ENCODE results near the gene CCDC40. TPM values are rescaled to one million over a fixed set of nuclear protein-coding genes. Genes with fewer than 3 reads are reported as not detected.
A peak's percentile ranks its signal among the peaks of the same experiment; 100 is the strongest.

The CCDC40 gene
- total RNA-seq, 1 experiment from 2014 or later: 0.59 TPM

DNA sequence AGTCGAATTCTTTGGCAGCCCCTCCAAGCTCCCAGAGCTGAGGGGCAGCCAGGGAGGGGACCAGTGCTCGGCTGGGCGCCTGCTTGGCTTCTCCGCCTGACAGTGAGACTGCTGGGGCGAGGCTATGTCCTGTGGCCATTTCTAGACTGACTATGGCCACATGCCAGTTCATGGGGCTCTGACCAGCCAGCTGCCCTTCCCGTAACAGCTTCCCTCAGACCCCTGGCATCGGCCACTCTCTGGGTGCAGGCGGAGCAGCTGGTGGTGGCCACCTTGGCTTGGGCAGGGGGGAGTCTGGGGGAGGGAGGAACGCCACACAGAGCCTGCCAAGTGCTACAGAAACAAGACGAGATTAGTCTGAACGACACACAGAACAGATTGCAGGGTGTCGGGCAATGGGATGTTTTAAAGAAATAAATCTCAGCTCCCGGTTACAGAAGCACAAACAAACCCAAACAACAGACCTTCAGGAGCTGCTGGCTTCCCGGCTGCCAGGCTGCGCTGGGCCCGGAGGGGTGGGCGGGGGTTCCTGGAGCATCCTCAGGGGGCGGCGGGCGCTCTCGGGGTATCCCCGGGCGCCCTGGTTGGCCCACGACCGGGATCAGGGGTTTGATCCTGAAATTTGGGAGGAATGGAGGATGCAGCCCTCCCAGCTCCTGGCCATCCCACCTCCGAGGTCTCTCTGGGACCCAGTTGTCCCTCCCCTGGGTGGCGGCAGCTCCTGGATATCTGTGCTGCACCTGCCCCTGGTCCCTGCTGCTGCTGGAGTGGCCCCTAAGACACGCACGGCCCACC, 35.3 kb upstream of the CCDC40 start:
- no peak for DNase-seq (ENCODE audit: low spot score)

DNA sequence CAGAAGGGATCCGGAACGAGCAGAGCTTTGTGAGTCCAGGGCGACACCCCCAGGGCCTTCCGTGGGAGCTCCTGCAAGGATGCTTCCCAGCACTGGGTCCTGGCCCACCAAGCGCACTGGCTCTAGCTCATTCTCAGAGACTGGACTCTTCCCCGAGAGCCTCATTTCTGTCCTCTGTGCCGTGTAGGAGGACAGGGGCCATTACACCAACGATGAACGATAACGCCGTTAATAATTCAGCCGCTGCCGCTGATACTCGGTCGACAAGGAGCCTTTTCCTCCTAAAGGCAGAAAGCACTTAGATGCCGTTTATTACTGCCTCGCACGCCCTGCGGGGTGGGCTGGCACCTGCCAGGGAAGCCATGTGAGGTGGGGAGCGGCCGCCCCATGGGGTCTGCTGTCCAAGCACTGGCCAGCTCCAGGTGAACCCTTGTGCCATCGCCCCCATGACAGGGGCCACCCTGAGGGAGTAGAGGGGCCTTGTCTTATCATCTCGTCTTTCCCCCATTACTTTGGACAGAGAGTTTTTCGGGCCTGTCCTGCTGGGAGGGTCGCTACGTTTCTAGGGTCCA, 34.3 kb upstream of the CCDC40 start:
- DNase-seq (ENCODE audit: low spot score): no peak

DNA sequence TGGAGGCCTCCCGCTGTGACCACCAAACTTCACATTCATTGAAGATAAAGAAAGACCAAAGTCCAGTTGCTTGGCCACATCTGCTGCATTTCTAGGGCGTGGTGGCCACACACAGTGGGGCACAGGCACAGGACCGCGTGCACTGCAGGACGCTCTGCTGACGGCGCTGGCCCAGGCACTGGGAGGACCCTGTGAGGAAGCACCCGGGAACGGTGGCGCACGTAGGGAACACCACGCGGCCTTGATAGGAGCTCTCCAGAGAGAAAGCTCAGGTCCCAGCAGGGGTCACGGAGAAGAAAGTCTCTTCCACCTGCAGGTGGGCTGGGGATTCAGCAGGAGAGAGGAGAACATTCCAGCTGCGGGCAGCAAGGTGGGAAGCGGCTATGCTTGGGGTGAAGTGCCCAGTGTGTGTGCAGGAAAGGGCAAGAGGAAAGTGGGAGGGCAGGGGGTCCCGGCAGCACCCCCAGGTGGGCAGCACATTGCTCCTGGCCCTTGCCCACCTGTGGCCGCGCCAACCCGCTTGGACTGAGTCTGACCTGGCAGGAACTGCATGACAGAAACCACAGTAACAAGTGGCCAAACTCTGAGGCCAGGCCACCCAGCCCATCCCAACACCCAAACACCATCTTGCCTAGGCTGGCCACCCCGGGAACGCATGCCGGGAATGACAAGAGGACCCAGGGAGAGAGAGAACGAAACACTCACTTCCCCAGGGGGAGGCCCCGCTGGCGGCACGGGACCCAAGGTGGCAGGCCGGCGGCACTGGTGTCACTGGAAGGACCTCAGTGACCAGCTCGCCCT, 33.6 kb upstream of the CCDC40 start:
- no peak for DNase-seq (ENCODE audit: low spot score)

DNA sequence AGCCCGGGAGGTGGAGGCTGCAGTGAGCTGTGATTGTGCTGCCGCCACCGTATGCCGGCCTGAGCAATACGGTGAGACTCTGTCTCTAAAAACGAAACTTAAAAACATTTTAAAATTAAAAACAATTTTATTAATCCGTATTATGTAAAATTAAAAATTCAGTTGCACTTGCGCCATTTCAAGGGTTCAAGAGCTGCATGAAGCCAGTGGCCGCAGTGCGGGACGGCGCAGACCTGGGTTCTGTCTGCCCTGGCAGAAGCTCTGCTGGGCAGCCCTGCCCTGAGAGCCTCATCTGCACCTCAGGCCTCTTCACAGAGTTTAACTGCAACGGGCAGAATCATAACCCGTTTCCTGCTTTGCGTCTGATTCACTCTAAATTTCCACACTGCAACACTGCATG, 32.5 kb upstream of the CCDC40 start:
- no peak for DNase-seq (ENCODE audit: low spot score)

DNA sequence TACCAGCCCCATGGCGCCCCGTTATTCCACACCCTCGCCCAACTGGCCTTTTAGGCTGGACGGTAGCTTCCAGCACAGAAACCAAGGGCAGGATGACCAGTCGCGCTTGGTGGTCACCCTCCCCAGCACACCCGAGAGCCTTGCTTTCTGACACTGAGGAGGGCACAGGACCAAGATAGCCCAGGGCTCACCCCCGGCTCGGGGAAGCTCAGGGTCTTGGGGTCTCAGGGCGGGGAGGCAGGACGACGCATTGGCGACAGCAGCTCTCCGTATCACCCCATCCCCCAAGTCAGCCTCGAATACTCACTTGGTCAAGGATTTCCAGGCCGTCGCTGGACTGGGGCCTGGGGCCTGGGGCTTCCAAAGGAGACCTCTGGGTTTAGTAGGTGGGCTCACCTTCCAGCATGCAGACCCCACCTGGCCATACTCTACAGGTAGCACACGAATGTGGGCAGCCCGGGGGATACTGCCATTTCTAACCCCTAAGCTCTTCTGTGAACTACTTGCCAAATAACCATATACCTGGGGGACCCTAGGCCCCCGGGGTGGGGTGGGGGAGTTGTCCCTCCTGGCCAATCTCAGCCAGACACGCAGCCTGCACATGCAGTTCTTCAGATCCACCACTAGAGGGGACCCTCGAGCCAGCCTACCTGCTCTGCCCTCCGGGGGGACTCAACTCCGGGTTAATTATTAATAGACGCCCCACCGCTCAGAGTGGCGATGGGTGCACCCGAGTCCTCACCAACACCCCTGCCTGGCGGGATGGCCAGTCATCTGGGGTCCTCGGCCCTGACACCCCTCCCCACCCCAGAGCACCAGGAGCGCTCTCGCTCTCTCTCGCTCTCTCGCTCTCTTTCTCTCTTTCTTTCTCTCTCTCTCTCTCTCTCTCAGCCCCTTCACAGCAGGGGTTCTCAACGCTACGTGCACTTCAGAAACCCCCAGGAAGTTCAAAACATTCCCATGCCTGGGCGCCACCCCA, 30.8 kb upstream of the CCDC40 start:
- DNase-seq (ENCODE audit: low spot score): peak; percentile 51

DNA sequence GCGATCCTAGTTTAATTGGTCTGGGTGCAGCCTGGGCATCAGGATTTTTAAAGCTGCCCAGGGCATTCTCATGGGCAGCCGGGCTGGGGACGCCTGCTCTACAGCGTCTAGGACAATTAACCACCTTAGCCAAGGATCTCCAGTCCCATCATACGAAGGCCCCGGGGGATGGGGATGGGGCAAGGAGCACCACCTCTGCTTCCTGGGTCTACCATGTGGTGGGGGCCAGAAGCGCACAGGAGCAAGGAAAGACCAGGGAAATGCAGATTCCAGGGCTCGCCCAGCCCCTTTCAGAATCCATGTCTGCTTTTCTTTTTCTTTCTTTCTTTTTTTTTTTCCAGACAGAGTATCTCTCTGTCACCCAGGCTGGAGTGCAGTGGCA, 30.1 kb upstream of the CCDC40 start:
- DNase-seq (ENCODE audit: low spot score): no peak

DNA sequence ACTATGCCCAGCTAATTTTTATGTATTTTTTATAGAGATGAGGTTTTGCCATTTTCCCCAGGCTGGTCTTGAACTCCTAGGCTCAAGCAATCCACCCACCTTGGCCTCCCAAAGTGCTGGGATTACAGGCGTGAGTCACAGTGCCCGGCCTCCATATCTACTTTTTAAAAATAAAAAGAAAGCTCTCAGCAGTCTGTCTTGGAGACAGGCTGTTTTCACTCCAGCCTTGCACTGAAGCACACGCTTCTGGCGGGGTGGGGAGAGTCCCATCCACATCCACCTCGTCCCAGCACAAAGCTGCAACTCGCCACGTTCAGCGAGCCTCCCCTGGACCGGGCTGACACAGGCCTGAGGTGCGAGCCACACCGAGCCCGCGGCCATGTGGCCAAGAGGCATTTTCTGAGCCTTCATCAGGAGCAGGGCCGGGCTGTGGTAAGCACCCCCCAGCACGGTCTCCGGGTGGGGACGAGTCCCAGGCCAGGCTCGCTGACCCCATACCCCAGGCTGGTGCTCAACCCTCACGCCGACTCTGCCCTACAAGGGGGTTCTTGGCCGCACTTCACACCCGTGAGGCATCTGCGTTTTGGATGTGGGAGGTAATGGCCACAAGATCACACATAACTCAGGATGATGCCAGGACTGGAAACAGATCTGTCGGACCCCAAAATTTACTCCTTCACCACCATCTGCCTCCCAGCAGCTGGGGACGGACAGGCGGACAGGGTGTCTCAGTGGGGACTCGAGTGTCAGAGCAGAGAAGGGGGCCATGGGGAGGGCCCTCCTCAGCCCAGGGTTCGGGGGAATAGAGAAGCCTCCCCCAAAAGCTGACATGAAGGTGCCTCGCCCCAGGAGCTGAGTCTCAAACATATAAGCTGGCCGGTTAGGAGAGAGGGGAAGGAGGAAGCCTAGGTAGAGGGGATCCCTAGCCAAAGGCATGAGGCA, 29.4 kb upstream of the CCDC40 start:
- DNase-seq (ENCODE audit: low spot score): no peak

DNA sequence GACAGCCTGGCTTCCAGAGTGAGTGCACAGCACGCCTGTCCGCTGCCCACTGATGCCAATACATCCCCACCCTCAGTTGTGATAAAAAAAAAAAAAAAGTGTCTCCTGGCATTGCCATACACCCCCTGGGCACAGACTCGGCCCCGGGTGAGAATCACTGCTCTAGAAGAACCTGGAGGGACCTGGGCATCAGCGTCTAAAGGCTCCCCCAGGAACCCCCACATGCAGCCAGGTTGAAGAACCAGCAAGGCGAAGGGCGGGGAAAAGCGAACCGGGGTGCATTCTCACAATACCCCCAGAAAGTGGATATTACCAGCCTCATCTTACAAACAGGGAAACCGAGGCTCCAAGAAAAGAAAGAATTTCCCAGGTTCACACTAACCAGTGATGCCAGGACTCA, 28.5 kb upstream of the CCDC40 start:
- DNase-seq (ENCODE audit: low spot score): no peak

DNA sequence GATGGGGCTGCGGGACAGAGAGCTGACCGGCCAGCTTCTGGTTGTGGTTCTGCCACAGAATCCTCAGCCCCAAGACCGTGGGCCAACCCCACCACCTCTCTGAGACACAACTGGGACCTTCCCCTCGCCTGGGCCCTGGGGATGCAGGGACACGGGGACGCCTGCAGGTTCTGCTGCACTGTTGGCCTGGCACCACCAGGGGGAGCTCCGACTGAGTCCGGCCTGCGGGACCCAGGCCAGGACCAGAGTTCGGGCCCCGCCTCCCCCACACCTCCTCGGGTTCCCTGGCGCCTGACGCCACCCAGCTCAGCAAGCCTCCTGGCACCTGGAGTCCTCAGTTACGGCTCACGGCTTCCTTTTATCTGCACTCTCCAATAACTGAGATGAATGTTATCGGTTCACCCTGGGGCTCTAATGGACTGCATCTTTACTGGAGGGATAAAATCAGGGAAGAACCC, 28.0 kb upstream of the CCDC40 start:
- DNase-seq (ENCODE audit: low spot score): peak; percentile 47

DNA sequence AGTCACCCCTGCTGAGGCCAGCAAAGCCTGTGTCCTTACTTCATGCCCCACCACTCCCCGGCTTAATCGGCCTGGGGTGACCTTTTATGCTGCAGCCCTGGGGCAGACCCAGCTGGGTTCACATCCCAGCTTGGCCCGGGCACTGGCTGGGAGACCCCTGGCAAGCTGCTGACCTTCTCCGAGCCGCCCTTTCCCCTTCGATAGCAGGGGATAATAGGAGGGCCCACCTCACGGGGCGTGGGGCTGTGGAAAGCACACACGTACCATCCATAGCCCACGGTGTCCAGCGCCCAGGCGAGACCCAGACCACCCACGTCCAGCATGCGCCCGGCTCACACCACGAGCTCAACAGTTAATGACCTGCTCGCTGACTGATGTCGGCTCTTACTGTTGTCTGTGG, 27.6 kb upstream of the CCDC40 start:
- DNase-seq (ENCODE audit: low spot score): no peak

DNA sequence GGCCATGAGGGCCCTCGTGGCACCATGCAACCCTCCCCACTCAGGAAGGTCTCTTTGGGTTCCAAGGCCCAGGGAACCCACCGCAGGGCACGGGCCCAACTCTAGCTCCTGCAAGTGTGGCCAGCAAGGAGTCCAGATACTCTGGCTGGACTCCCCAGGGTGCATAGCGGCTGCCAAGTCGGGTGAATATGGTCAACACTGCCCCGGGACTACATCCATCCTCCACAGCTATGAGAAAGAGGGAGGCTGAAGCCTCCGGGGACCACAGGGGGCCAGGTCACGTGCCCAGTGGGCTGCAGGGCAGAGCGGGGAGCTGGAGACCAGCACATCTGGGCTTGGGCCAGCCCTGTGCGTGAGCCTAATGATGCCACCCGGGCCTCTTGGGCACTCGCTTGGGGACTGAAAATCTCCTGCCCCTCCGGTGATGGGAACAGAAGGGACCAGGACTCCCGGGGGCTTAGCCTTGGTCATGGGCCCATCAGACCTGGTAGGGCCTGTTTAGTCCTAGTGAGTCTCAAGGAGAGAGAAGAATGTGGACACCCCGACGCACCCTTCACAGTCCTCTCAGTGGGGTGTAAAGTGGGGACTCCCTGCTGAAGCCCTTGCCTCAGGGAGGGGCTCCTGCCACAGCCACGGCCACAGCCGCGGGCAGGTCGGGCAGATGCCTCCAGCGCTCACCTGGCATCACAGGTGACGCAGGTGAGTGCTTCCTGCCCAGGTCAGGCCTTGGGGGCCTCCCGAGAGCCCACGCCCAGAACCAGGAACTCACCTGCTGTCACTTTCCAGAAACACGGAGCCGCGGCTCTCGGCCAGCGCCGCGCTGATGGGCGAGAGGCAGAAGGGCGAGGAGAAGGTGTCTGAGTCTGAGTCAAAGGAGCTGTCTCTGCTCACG, 26.8 kb upstream of the CCDC40 start:
- DNase-seq (ENCODE audit: low spot score): no peak

DNA sequence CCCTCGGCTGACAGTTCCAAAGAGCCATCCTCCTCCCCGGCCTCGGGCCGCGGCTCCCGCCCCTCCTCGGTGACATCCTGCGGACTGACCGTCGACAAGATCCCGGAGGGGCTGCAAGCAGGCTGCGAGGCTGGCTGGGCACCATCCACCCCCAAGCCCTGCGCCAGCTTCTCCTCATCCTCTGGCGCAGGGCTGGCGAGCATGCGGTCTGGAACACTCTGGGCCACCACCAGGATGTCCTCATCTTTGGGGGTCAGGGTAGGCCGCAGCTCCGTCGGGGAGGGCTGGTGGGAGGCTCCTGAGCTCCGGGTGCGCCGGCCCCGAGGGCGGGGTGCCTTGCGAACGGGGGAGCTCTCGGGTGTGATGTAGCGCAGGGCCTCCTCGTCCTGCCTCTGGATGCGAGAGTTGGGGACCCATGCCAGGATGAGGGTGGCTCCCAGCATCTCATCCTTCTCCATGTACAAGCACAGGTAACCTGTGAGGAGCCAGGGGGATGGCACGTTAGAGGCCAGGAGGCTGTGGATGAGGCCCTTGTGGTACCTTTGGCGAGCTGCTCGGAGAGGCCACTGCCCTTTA, 26.1 kb upstream of the CCDC40 start:
- no peak for DNase-seq (ENCODE audit: low spot score)

DNA sequence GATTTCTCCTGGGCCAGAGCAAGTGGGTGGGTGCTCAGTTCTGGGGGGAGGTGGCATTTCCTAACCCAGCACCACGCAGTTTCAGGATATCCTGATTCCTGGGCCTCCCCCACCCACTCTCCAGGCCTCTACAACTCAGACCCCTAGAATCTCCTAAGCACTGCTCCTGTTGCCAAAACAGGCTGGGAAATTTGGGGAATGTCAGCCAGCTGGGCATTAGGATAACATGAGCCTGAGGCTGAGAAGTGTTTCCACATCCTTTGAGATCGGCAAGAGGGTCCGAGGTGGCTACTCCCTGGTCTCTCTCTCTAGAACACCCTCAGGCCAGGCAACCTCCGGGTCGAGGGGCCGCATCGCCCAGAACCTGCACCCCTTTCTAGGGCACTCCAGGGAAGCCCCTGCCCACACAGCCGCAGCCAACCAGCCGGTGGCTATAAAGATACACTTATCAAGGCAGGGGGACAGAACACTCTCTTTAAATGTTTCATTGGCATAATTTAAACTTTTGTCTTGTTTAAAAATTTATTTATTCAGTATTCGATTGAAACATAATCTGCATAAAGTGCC, 24.4 kb upstream of the CCDC40 start:
- no peak for DNase-seq (ENCODE audit: low spot score)

DNA sequence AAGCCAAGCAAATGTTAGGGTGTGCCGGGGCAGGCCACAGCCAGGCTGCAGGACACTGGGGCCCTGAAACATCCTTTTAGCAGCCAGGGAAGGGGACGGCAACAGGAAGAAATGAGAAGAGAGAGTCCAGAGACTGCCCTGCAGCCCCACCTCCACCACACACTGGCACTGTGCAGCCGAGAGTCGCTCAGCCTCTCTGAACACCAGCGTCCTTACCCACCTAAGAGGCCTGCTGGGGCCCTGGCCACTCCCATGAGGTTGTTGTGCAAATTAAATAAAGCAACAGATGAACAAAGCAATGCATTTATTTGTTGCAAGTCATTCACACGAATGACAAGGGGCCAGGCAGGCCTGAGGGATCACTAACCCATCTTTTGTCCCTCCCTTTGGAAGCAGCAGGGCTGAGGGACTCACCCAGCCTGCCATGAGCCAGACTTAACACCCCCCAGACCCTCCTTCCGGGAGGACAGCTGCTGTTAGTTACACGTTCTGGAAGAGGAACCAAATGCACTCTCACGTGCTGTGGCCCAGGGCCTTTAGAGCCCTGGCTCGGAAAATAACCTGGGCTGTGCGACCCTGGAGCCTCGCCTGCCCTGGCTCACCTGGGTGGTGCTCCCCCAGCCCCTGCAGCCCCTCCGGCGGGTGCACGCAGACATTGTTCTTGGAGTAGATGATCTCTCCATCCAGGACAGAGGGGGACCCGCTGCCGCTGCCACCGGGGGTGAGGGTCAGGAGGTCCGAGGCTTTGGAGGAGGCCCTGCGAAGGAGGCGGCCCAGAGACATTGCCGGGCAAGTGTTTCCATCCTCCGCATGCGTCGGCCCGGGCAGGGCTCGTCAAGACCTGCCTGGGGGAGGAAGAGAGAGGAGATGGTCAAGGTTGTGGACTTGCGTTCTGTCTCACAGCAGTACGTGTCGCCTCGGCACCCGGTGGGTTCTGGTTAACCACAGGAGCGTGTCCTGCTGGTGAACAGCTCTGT, 23.4 kb upstream of the CCDC40 start:
- no peak for DNase-seq (ENCODE audit: low spot score)

DNA sequence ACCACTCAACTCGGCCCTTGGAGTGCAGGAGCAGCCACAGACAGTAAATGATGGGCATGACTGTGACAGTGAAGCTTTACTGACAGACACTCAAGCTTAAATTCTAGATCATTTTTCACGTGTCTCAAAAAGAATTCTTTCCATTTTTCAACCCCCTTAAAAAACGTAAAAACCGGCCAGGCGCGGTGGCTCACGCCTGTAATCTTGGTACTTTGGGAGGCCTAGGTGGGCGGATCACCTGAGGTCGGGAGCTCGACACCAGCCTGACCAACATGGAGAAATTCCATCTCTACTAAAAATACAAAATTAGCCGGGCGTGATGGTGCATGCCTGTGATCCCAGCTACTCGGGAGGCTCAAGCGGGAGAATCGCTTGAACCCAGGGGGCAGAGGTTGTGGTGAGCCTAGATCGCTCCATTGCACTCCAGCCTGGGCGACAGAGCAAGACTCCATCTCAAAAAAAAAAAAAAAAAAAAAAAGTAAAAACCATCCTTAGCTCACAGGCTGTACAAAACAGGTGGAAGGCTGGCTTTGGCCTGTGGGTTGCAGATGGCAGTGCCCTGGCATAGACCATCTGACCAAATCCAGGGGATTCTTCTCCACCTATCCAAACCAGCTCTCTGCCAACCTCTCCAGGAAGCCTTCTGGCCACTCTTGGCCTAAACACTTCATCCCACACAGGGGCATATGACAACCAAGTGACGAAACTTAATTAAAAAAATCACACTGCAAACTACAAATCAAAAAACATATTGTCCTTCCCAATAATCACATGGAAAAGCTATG, 19.0 kb upstream of the CCDC40 start:
- no peak for DNase-seq (ENCODE audit: low spot score)

DNA sequence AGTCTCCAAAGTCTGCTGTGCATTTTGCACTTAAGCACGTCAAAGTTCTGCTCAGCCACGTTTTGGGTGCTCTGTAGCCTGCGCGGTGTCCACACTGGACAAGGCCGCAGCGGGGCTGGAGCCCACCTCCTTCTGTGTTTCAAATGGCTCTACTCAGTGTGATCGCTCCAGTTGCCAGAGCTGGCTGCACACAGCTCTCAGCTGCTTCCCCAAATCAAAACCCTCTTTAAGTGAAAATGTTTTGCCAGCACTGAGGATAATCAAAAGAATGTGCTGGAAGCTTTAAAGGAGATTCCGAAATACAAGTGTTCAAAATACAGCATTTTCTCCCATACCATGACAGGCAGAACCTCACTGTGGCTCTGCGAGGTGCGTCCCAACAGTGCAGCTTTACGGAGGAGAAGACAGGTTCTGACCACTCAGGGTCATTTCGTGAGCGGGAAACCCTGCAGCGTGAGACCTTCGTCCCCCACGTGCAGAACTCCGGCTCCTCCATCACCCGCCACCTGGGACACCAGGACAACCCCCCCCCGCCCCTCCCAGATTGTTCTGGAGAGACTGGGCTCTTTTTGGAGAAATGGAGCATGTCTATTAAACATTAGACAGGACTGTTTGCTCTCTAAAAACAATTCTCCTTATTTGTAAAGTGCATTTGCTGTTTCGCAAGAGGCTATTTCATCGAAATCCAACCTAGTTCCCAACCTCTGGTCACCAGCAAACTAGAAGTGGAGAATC, 17.4 kb upstream of the CCDC40 start:
- no peak for DNase-seq (ENCODE audit: low spot score)
